NCI-H524 (cell line): ENCODE data around the gene FLT3LG.

Source experiments
- DNase-seq, 2 experiments: peaks; one replicate each; lab custom pipeline; 2025; lab: John Stamatoyannopoulos, UW

FLT3LG gene

DNA sequence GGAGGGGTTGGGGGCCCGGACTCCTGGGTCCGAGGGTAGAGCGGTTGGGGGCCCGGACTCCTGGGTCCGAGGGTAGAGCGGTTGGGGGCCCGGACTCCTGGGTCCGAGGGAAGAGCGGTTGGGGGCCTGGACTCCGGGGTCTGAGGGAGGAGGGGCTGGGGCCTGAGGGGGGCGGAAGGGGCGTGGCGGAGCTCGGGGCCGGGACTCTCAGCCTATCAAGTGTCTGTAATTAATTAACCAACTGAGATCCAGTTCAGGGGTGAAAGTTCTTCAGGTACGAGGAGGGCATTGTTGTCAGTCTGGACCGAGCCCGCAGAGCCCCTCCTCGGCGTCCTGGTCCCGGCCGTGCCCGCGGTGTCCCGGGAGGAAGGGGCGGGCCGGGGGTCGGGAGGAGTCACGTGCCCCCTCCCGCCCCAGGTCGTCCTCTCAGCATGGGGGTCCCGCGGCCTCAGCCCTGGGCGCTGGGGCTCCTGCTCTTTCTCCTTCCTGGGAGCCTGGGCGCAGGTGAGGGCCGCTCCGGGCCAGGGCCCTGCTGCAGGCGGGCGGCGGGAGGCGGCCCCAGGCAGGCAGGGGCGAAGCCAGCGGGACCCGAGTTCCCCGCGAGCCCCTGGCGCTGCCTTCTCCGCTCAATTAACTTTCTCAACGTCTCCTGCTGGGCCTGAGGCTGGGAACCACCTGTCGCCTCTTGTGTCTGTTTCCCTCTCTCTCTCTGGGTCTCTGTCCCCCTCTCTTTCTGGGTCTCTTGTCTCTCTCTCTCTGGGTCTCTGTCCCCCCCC is 39.1 kb downstream of the FLT3LG start:
- DNase-seq: peak; percentile 38 to 59

DNA sequence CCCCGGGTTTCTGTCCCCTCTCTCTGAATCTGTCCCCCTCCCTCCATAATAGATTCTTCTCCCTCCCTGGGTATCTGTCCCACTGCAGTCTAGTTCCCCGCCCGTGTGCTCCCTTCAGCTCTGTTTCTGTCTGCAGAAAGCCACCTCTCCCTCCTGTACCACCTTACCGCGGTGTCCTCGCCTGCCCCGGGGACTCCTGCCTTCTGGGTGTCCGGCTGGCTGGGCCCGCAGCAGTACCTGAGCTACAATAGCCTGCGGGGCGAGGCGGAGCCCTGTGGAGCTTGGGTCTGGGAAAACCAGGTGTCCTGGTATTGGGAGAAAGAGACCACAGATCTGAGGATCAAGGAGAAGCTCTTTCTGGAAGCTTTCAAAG is 39.7 kb downstream of the FLT3LG start:
- DNase-seq: no peak

DNA sequence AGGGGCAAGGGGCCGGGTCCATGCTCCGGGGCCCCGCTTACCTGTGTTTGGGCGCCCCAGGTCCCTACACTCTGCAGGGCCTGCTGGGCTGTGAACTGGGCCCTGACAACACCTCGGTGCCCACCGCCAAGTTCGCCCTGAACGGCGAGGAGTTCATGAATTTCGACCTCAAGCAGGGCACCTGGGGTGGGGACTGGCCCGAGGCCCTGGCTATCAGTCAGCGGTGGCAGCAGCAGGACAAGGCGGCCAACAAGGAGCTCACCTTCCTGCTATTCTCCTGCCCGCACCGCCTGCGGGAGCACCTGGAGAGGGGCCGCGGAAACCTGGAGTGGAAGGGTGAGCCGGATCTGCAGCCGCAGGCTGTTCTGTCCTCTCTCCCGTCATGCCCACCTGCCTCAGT is 40.1 kb downstream of the FLT3LG start:
- DNase-seq: no peak

DNA sequence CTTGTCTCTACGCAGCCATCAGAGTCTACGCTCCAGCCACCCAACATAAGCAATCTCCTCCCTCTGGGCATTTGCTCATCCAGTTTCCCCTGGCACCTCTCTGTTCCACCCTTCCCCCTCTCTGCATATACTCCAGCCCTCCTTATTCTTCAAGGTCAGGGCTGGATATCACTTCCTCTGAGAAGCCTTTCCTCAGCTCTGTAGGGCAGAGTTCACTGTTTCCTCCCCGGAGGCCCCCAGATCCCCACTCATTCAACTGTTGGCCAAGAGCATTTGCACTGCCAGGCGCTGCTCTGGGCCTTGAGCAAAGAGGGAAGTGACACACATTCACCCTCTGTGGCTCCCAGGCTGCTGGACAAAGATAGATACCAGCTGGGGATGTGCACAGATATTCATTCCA is 41.8 kb downstream of the FLT3LG start:
- no peak for DNase-seq

DNA sequence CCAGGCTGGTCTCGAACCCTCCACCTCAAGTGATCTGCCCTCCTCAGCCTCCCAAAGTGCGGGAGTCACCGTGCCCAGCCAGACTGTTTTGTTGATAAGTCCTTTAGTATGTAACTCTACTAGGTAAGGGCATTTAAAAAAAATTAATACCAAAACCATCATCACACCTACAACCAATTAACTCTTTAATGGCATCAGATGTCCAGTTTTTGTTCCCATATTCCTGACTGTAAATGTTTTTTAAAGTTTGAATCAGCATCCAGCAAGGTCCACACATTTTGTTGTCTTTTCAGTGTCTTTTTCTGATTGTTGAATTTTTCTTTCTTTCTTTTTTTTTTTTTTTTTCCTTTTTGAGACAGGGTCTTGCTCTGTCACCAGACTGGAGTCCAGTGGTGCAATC is 44.0 kb downstream of the FLT3LG start:
- no peak for DNase-seq

DNA sequence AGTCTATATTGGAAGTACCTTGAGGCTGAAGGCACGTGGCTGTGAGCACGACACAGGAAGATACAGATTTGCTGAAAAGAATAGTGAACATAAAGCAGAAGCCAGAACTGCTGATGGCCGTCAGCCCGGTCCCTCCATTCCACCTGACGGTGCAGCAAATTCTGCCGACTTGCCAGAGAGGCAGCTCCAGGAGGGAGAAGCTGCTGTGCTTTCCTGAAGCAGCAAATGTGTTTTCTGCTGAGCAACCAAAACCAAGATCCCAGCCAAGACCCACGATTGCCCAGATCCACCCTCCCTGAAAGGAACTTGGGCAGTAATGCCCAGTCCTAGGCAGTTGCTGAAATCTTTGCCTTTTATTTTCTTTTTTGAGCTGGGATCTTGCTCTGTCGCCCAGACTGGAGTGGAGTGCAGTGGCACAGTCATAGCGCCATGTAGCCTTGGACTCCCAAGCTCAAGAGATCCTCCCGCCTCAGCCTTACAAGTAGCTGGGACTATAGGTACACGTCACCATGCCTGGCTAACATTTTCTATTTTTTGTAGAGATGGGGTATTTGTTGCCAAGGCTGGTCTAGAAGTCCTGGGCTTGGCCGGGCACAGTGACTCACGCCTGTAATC is 46.8 kb downstream of the FLT3LG start:
- no peak for DNase-seq

DNA sequence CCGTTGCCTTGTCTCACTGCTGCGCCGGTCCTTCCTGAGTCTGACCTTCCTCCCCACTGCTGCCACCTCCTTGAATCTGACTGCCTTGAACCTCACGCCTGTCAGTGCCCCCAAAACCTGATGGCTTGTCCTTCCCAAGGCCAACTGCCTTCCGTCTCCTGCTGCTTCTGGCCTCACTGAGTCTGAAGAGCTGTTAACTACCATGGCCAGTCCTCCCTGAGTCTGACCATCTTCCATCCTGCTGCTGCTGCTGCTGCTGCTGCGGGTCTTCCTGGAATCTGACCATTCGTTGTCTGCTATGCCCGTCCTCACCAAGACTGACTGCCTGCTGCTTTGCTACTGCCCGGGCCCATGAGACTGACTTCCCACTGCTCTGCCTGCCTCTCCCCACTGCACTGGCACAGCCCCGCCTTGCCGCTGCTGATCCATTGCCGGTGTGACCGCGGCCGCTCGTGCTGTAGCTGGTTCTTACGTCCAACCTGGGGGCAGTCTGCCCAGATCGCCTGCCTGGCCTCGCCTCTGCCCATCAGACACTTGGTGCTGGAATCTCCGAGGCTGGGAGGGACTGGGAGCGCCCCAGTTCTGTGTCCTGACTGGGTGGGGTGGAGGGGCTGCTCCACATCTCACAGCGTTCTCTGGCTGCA is 50.9 kb downstream of the FLT3LG start:
- DNase-seq: no peak

DNA sequence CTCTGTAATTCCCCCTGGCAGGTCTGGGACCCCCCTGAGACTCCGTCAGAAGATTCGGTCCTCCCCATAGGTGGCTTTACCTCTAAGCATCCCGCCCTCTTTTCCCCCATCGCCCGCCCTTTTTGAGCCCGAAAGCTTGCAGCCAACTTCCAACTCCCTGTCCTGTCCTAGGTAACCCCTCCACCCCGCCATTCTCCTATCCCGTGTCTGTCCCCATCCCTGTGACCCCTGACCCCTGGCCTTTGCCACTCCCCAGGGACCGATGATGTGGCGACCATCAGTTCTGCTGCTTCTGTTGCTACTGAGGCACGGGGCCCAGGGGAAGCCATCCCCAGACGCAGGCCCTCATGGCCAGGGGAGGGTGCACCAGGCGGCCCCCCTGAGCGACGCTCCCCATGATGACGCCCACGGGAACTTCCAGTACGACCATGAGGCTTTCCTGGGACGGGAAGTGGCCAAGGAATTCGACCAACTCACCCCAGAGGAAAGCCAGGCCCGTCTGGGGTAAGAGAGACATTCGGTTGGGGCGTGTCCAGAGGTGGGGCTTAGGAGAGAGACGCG is 54.3 kb downstream of the FLT3LG start:
- no peak for DNase-seq

DNA sequence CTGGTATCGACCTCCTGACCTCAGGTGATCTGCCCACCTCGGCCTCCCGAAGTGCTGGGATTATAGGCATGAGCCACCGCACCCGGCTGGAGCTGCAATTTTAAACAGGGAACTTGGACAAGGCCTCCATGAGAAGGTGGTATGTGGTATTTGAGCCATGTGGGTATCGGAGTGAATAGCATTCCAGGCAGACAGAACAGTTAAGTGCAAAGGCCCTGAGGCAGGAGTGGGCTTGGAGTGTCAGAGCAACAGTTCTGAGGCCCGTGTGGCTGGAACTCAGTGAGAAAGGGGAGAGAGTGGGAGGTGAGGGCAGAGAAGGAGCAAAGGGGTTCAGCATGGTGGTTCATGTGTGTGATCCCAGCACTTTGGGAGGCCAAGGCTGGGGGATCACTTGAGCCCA is 56.7 kb downstream of the FLT3LG start:
- DNase-seq: no peak

DNA sequence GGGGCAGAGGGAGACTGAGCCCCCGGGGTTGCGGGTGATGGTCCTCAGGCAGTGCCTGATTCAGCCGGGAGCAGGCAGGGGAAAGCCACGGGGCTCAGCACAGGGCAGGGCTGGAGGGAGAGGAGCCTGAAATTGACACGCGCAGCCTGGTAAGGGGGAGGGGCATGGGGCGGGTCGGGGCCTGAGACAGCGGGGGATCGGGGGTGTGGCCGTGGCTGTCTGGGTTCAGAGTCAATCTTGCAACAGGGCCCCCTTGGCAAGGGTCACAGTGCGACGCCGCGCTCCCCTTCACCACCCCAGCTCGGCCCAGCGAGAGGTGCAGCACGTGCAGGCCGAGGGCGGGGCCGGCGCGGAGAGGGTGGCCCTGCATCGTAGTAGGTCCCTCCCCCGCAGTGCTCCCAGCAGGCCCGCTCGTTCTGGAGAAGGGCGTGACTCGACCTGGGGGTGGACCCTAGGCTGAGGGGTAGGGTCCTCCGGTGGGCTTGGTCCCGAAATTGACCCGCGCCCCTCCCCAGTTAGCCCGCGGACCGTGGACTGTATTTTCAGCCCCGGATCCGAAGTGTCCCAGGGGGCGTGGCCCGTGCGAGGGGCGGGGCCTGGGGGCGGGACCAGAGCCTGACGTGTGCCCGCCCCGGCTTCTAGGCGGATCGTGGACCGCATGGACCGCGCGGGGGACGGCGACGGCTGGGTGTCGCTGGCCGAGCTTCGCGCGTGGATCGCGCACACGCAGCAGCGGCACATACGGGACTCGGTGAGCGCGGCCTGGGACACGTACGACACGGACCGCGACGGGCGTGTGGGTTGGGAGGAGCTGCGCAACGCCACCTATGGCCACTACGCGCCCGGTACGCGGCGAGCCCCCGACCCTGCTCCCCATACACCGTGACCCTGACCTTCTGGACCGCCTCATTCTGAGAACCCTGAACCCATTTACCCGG is 59.8 kb downstream of the FLT3LG start:
- DNase-seq: peak; percentile 54 to 65

DNA sequence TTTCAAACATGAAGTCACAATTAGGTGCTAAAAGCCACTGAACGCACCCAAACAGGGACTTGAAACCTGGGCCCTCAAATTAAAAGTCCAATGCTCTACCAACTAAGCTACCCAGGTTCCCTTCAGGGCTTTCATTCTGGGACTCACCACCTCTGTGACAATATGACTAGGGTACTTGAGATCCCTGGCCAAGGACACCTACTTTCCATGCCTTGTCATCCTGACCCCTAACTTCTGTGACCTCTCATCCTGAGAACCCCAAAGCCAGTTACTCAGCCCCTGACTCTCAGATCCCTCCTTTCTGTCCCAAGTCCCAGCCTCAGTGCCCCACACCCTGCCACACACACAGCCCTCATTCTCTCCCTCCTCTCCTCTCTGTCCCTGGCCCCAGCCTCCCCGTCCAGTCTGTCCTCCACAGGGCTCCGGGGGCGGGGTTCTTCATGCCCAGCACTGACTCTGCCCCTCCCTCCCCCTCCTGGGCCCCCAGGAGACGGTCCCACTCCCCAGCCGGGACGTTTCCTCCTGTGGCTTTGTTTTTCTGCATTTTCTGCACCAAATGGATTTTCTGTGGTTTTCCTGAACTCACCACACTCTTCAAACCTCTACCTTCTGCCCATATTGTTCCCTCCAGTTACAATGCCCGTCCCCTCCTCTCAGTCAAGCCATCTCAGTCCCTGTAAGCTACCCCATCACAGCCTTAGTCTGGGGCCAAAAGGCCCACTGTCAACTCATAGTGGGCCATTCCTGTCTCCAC is 60.8 kb downstream of the FLT3LG start:
- DNase-seq: no peak
